Hepatocyte (in vitro differentiated cells): ENCODE measurements around the gene RBM33. TPM values are rescaled to one million over a fixed set of nuclear protein-coding genes. Genes with fewer than 3 reads are reported as not detected.

Experiments
- DNase-seq: peaks from one replicate; pipeline ENCODE4 v3.0.0-alpha.2; 2016; ENCODE audit warnings: low spot score
- H2AFZ ChIP-seq: fragments of 200-600 bp; sonication (generic); 2 replicates; pipeline ENCODE4 v1.6.0; 2016; ENCODE audit warnings: antibody characterized with exemption, mild to moderate bottlenecking
- H3K27ac ChIP-seq: fragments of 200-600 bp; sonication (generic); 2 replicates; pipeline ENCODE4 v1.5.1; 2016; ENCODE audit warnings: mild to moderate bottlenecking
- H3K27me3 ChIP-seq: fragments of 200-600 bp; sonication (generic); 2 replicates; pipeline ENCODE4 v1.6.1; 2016
- H3K36me3 ChIP-seq: fragments of 200-600 bp; sonication (generic); replicated peaks from 2 replicates; pipeline ENCODE4 v1.5.1; 2016; ENCODE audit warnings: low read depth; ENCODE audit not compliant: insufficient read depth
- H3K4me1 ChIP-seq: fragments of 200-600 bp; sonication (generic); 2 replicates; pipeline ENCODE4 v1.5.1; 2016; ENCODE audit warnings: mild to moderate bottlenecking, moderate library complexity; ENCODE audit not compliant: insufficient read depth
- H3K4me2 ChIP-seq: fragments of 200-600 bp; sonication (generic); 2 replicates; pipeline ENCODE4 v1.6.0; 2016
- H3K4me3 ChIP-seq: fragments of 200-600 bp; sonication (generic); 2 replicates; pipeline ENCODE4 v1.5.1; 2016; ENCODE audit warnings: mild to moderate bottlenecking
- H3K79me2 ChIP-seq: fragments of 200-600 bp; sonication (generic); 2 replicates; pipeline ENCODE4 v1.6.0; 2017; ENCODE audit warnings: mild to moderate bottlenecking
- H3K9me2 ChIP-seq: fragments of 200-600 bp; sonication (generic); replicated peaks from 2 replicates; pipeline ENCODE4 v1.6.0; 2017; ENCODE audit warnings: mild to moderate bottlenecking; ENCODE audit not compliant: insufficient read depth
- H3K9me3 ChIP-seq: fragments of 200-600 bp; sonication (generic); 2 replicates; pipeline ENCODE4 v1.5.1; 2016; ENCODE audit warnings: low read depth, mild to moderate bottlenecking
- H4K20me1 ChIP-seq: fragments of 200-600 bp; sonication (generic); 2 replicates; pipeline ENCODE4 v1.6.0; 2016; ENCODE audit warnings: mild to moderate bottlenecking; ENCODE audit not compliant: insufficient read depth, poor library complexity, severe bottlenecking
- EZH2 ChIP-seq: fragments of 200-600 bp; sonication (generic); IDR thresholded peaks from 2 replicates; pipeline ENCODE4 v1.6.1; 2016; ENCODE audit warnings: antibody characterized with exemption, mild to moderate bottlenecking, borderline replicate concordance
- EZH2phosphoT487 ChIP-seq: fragments of 200-600 bp; sonication (generic); IDR thresholded peaks from one replicate; pipeline ENCODE4 v1.6.1; 2018; ENCODE audit warnings: antibody characterized with exemption, mild to moderate bottlenecking, low read depth, moderate library complexity; ENCODE audit not compliant: unreplicated experiment, severe bottlenecking
- WGBS: methylation state at CpG from one replicate; pipeline ENCODE4 v1.1.6; 2016; ENCODE audit warnings: low lambda C conversion rate; ENCODE audit errors: missing lambda C conversion rate; 5-methylcytosine and 5-hydroxymethylcytosine counted together
- polyA plus RNA-seq: library from polyadenylated mRNA; unstranded; fragments of >200 nt; fragmentation: Nextera tagmentation; extraction: Ambion mirVana; gene quantifications from 2 replicates; pipeline ENCODE4 v1.2.1, GENCODE V29; 2016
- total RNA-seq: library from RNA; depleted of rRNA; stranded (reverse); fragments of >200 nt; gene quantifications from 2 replicates; pipeline ENCODE4 v1.2.3, GENCODE V29; 2014
- TF ChIP-seq, protein P1 (sequence below): fragments of 200-600 bp; sonication (generic); IDR thresholded peaks from 2 replicates; pipeline ENCODE4 v1.5.1; 2016; ENCODE audit warnings: antibody characterized with exemption, mild to moderate bottlenecking; ENCODE audit not compliant: poor library complexity

RBM33 gene
- total and polyA plus RNA-seq, 2 experiments from 2014 or later = 24.8 to 40.8 TPM

DNA sequence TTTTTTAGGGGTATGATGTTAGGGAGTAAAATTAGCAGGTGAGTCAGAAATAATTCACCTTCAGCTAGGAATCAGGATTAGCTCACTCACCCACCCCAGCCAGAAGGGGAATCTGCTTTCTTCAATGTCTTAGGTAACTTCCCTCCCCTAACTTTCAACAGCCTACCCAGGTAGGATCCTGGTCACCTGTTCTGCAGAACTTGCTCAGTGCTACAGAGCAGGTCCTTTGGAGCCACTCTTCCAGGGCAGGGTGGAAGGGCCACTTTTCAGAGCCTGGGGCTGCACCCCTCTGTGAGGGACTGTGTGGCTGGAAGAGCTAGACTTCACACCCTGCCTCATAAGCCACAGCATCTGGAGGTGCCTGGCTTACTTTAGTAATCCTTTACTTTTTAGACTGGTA is 109.7 kb downstream of the RBM33 start:
- Histone ChIP-seq H3K9me3 (no peaks in the 10 kb centered on the region), H3K79me2 (peaks cover 99% of the 10 kb centered on the region), H4K20me1 (peaks cover 79% of the 10 kb centered on the region), H3K4me2 (no peak overlapping the region), H3K4me1 (no peaks in the 10 kb centered on the region), H3K36me3 (no peaks in the 10 kb centered on the region), H3K4me3 (no peak overlapping the region), H2AFZ (no peak overlapping the region), H3K27me3 (no peaks in the 10 kb centered on the region), H3K27ac (no peak overlapping the region), H3K9me2 (no peaks in the 10 kb centered on the region)
- TF ChIP-seq EZH2phosphoT487 (no peak), EZH2 (no peak)
- TF ChIP-seq, protein P1, sequence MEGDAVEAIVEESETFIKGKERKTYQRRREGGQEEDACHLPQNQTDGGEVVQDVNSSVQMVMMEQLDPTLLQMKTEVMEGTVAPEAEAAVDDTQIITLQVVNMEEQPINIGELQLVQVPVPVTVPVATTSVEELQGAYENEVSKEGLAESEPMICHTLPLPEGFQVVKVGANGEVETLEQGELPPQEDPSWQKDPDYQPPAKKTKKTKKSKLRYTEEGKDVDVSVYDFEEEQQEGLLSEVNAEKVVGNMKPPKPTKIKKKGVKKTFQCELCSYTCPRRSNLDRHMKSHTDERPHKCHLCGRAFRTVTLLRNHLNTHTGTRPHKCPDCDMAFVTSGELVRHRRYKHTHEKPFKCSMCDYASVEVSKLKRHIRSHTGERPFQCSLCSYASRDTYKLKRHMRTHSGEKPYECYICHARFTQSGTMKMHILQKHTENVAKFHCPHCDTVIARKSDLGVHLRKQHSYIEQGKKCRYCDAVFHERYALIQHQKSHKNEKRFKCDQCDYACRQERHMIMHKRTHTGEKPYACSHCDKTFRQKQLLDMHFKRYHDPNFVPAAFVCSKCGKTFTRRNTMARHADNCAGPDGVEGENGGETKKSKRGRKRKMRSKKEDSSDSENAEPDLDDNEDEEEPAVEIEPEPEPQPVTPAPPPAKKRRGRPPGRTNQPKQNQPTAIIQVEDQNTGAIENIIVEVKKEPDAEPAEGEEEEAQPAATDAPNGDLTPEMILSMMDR = no peak
- no peak for DNase-seq

DNA sequence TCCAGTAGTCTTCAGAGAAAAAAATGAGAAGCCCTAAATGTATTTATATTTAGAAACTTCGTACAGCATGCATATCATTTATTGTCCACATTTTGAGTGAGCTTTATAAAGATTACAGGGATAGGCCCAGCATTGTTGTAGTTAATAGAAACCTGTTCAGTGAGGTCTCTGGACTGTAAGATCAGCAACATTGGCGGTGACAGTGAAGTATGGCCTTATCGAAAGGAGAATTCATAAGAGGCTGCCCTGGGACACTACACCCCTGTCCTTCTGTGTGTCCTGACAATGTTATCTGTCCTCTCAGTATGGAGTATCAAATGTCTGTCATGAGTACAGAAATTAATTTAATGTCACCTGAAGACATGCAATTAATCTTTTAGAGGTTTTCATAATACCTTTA is 110.6 kb downstream of the RBM33 start:
- Histone ChIP-seq H3K4me2 (no peak overlapping the region), H3K27ac (no peak overlapping the region), H3K9me2 (no peaks in the 10 kb centered on the region), H3K4me3 (no peak overlapping the region), H2AFZ (no peak overlapping the region), H3K27me3 (no peaks in the 10 kb centered on the region), H3K9me3 (no peaks in the 10 kb centered on the region), H4K20me1 (peaks cover 73% of the 10 kb centered on the region), H3K79me2 (peaks cover 96% of the 10 kb centered on the region), H3K4me1 (no peaks in the 10 kb centered on the region), H3K36me3 (no peaks in the 10 kb centered on the region)
- WGBS = 83% methylated on average over 3 of the region's 3 CpGs
- TF ChIP-seq EZH2 (no peak), EZH2phosphoT487 (no peak)
- TF ChIP-seq, protein P1 = no peak
- DNase-seq = no peak

DNA sequence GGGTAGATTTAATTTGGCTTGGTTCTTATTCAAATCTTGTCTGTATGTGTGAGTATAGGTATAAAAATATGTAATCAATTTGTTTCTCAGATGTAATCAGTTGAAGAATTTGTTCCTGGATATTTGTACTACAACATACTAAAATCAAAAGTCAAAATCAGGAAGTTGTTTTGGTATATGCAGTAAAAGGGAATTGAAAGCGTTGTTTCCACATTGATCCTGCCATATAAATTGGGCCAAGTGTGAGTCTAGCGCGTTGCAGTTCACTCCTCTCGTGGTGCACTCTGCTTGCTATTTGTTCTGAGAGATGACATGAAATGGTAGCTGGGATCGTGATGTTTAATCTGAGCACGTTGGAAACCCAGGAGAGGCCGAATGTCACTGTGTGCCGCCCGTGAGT is 111.9 kb downstream of the RBM33 start:
- no peak overlapping the region for H3K27ac ChIP-seq

More for the DNA sequence above, 111.9 kb downstream of the RBM33 start:
- no peak overlapping the region for H2AFZ ChIP-seq
- peaks cover 96% of the 10 kb centered on the region for H3K79me2 ChIP-seq
- 95% methylated on average over 9 of the region's 9 CpGs for WGBS
- H4K20me1 ChIP-seq = peaks cover 71% of the 10 kb centered on the region
- DNase-seq = no peak
- H3K9me3 ChIP-seq = no peaks in the 10 kb centered on the region
- H3K4me1 ChIP-seq = no peaks in the 10 kb centered on the region
- no peaks in the 10 kb centered on the region for H3K9me2 ChIP-seq
- H3K36me3 ChIP-seq = no peaks in the 10 kb centered on the region
- TF ChIP-seq, protein P1 = no peak
- TF ChIP-seq EZH2phosphoT487 (no peak), EZH2 (no peak)
- no peaks in the 10 kb centered on the region for H3K27me3 ChIP-seq
- H3K4me2 ChIP-seq = no peak overlapping the region
- no peak overlapping the region for H3K4me3 ChIP-seq
